ENCODE data around the gene LRRC71. TPM values are rescaled to one million over a fixed set of nuclear protein-coding genes. Genes with fewer than 3 reads are reported as not detected.
"Not testable (repeated sequence)": the region's sequence is repeated elsewhere in the genome, so short reads cannot be mapped to it uniquely, and the experiment has no call there.

Gene LRRC71
- total RNA-seq, 2 donors from 2014 or later = not detected

GRCh38 chr1:156924478-156925153 is 4.2 kb downstream of the LRRC71 start:
- peaks cover 7 to 29% of the 10 kb centered on the region in 2 donors for H3K4me1 ChIP-seq (ENCODE audit: control insufficient read depth in 1 of 2, low read depth in 2 of 2)
- H3K4me3 ChIP-seq = no peak overlapping the region
- no peaks in the 10 kb centered on the region for H3K9me3 ChIP-seq
- peaks cover 4% of the 10 kb centered on the region for H3K27me3 ChIP-seq (replicated peaks; ENCODE audit: insufficient read depth)
- ATAC-seq (ENCODE audit: insufficient number of reproducible peaks, low FRiP score, low read depth) = no peak
- H3K36me3 ChIP-seq = no peaks in the 10 kb centered on the region
- DNase-seq (ENCODE audit: low spot score) = no peak
- no peak overlapping the region for H3K27ac ChIP-seq
- TF ChIP-seq, protein P1, sequence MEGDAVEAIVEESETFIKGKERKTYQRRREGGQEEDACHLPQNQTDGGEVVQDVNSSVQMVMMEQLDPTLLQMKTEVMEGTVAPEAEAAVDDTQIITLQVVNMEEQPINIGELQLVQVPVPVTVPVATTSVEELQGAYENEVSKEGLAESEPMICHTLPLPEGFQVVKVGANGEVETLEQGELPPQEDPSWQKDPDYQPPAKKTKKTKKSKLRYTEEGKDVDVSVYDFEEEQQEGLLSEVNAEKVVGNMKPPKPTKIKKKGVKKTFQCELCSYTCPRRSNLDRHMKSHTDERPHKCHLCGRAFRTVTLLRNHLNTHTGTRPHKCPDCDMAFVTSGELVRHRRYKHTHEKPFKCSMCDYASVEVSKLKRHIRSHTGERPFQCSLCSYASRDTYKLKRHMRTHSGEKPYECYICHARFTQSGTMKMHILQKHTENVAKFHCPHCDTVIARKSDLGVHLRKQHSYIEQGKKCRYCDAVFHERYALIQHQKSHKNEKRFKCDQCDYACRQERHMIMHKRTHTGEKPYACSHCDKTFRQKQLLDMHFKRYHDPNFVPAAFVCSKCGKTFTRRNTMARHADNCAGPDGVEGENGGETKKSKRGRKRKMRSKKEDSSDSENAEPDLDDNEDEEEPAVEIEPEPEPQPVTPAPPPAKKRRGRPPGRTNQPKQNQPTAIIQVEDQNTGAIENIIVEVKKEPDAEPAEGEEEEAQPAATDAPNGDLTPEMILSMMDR (IDR thresholded peaks at IDR 0.05) = no peak

DNA sequence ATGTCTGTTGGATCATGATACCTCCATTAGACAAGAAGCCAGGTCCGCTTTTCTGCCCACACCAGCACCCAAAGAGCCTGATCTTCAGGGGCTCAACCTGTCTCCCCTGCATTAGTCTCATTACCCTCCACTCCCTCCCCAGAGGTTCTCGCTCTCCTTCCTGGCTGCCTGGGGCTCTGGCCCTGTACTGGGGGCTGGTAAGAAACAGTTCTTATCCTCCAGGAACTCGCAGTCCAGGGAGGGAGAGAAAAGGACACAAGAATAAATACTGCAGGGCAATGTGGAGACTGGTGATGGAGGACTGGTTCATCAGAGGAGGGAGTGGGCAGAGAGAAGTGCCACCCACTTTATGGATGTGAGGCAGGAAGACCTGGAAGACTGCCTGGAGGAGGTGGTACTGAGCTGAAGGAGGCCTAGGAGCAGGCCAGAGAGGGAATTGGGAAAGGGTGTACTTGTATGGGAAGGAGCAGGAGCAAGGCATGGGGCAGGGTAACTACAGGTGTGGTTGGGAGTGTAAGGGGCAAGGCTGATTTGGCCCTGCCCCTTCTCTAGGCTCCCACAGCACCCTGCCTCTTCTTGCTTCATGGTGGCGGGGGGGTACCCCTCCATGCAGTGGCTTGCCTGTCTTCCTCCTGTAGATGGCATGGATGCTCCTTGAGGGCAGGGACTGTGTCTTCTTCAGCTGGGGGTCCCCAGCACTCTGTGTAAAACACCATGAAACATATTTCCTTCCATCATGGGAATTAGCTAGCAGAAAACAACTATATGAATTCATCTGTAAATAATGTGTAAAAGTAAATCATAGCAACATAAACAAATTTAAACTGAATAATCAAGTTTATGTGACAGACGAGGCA is 5.0 kb downstream of the LRRC71 start:
- ATAC-seq (ENCODE audit: insufficient number of reproducible peaks, low FRiP score, low read depth) (no peak), DNase-seq (ENCODE audit: low spot score) (no peak)
- no peaks in the 10 kb centered on the region for H3K9me3 ChIP-seq
- H3K36me3 ChIP-seq = no peaks in the 10 kb centered on the region
- TF ChIP-seq, protein P1 (IDR thresholded peaks at IDR 0.05) = no peak
- H3K27ac ChIP-seq = no peak overlapping the region
- no peak overlapping the region for H3K4me3 ChIP-seq
- peaks cover 7 to 23% of the 10 kb centered on the region in 2 donors for H3K4me1 ChIP-seq (ENCODE audit: control insufficient read depth in 1 of 2, low read depth in 2 of 2)
- H3K27me3 ChIP-seq (replicated peaks; ENCODE audit: insufficient read depth) = peaks cover 4% of the 10 kb centered on the region

- no peak for ATAC-seq (ENCODE audit: insufficient number of reproducible peaks, low FRiP score, low read depth)
Measured at GRCh38 chr1:156926175-156926574, 5.7 kb downstream of the LRRC71 start.

GRCh38 chr1:156926695-156927094 is 6.3 kb downstream of the LRRC71 start:
- not testable (repeated sequence) for H3K9me3 ChIP-seq; H3K27ac ChIP-seq; H3K36me3 ChIP-seq; H3K4me3 ChIP-seq; DNase-seq (ENCODE audit: low spot score); H3K27me3 ChIP-seq (replicated peaks; ENCODE audit: insufficient read depth); ATAC-seq (ENCODE audit: insufficient number of reproducible peaks, low FRiP score, low read depth)
- H3K4me1 ChIP-seq (ENCODE audit: control insufficient read depth in 1 of 2, low read depth in 2 of 2) = peaks cover 12 to 26% of the 10 kb centered on the region in 2 donors

More at GRCh38 chr1:156926175-156926574, 5.7 kb downstream of the LRRC71 start:
- no peak overlapping the region for H3K4me3 ChIP-seq
- DNase-seq (ENCODE audit: low spot score) = no peak
- TF ChIP-seq, protein P1 (IDR thresholded peaks at IDR 0.05) = no peak
- peaks cover 4% of the 10 kb centered on the region for H3K27me3 ChIP-seq (replicated peaks; ENCODE audit: insufficient read depth)
- H3K36me3 ChIP-seq = no peaks in the 10 kb centered on the region
- peaks cover 11 to 21% of the 10 kb centered on the region in 2 donors for H3K4me1 ChIP-seq (ENCODE audit: control insufficient read depth in 1 of 2, low read depth in 2 of 2)
- H3K9me3 ChIP-seq = no peaks in the 10 kb centered on the region
- no peak overlapping the region for H3K27ac ChIP-seq

DNA sequence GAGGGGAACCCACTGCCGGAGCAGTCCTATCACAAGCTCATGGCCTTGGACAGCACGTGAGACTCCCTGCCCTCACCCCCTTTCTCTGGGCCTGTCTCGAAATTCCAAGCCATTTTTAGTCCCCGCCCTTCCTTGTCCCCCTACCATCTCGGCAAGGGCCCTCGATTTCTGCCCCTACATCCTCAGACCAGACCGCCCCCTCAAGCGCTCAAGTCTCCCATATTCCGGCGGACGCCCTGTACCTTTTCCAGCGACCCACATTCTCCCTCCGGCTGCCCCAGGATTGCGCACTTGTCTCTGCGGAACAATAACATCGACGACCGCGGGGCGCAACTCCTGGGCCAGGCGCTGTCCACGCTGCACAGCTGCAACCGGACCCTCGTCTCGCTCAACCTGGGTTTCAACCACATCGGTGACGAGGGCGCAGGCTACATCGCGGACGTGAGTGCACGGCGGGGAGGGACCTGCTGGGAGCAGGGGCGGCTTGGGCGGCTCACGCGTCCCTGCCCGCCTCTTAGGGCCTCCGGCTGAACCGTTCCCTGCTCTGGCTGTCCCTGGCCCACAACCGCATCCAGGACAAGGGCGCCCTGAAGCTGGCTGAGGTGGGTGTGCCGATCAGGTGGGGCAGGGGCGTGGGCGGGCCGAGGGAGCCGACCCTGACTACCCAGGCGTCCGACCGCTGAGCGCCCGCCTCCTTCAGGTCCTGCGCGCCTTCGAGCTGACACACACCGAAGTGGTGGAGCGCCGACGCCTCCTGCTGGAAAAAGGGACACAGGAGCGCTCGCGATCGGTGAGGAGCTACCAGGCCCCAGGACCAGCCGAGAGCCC is 7.0 kb downstream of the LRRC71 start:
- Histone ChIP-seq H3K36me3 (no peaks in the 10 kb centered on the region), H3K9me3 (no peaks in the 10 kb centered on the region), H3K27me3 (replicated peaks; ENCODE audit: insufficient read depth) (no peaks in the 10 kb centered on the region), H3K4me3 (peak overlapping the region; percentile 60), H3K27ac (no peak overlapping the region), H3K4me1 (ENCODE audit: control insufficient read depth in 1 of 2, low read depth in 2 of 2) (peaks cover 12 to 30% of the 10 kb centered on the region in 2 donors)
- TF ChIP-seq, protein P1 (IDR thresholded peaks at IDR 0.05) = peak; percentile 45
- DNase-seq (ENCODE audit: low spot score) = no peak
- no peak for ATAC-seq (ENCODE audit: insufficient number of reproducible peaks, low FRiP score, low read depth)

Measured in thoracic aorta (tissue), 2 donors.